Anterior cingulate cortex (tissue), 58 donors: ENCODE results near the gene GNG7.

ENCODE experiments used
- DNase-seq, 58 donors: peaks; one replicate each; lab custom pipeline; 2025; lab: John Stamatoyannopoulos, UW

The GNG7 gene

DNA sequence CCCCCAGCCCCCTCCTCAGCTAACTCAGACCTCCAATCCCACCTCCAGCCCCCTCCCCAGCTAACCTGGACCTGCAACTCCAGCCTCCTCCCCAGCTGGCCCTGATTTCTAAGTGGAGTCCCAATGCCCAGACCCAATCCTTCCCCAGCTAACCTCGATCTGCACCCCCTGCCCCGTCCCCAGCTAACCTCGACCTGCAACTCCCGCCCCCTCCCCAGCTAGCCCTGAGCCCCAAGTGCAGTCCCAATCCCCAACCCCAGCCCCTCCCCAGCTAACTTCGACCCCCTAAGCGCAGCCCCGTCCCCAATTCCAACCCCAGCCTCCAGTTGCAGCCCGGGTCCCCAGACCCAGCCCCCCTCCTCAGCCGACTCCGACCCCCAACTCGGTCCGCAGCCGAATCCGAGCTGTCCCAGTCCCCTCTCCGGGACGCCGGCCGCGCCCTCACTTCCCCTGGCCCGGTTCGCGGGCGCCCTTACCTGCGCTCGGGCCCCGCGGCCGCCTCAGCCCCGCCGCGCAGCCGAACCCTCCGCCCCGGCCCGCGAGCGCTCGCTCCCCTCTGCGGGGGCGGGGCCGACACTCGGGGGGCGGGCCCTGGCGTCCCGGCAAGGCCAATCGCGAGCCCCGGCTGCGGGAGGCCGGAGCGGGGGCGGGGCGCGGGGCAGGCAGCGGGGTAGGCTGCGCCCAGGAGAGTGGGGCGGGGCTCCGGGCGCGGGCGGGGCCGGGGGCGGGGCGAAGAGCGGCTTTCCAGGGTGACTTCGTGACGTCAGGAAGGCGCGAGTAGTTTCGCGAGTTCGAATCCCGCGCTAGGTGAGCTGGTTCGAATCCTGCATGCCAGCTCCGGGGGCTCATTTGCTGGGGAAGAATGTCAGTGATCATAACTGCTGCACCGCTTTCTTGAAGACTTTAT, at the start of gene GNG7:
GNG7 (minus strand) TSS at position 525 of the 907 bp plus-strand sequence. CDS start 182,006 bp downstream, outside the sequence.
- DNase-seq: peak in 57 of 58 donors; percentile 36 to 97 (median 90)

GRCh38 chr19:2751438-2751830, 48.9 kb upstream of the GNG7 start:
- no peak for DNase-seq

- peak in 6 of 58 donors; percentile 11 to 25 (median 16) for DNase-seq
These were observed 48.4 kb upstream of the GNG7 start for GRCh38 chr19:2750808-2751437.

GRCh38 chr19:2747349-2747748, 44.9 kb upstream of the GNG7 start:
- DNase-seq: no peak

GRCh38 chr19:2744113-2744512, 41.6 kb upstream of the GNG7 start:
- DNase-seq: no peak

DNA sequence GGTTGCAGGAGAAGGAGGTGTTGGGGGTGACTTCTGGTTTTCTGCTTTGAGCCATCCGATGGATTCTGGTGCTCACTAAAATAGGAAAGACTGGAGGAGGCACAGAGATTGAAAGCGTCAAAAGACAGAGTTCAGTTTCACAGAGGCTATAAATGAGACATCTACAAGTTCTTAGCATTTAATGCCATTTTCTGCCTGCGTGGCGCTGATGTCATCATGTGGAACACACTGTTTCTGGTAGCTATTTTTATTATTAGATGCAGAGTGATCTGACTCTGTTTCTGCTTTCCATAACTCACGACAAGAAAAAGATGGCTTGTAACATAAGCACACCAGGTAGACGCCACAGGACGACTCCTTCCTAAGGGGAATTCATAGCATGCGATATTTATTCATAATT, 40.6 kb upstream of the GNG7 start:
- DNase-seq: peak in 22 of 58 donors; percentile 3 to 57 (median 36)

- no peak for DNase-seq
These were observed 37.8 kb upstream of the GNG7 start for GRCh38 chr19:2740314-2740656.

- DNase-seq: peak; percentile 66 to 99 (median 95)
These were observed 37.3 kb upstream of the GNG7 start, which contains the start of gene SLC39A3 for GRCh38 chr19:2739602-2740313. Gene SLC39A3 (minus strand): TSS chr19:2740017. CDS start chr19:2737257, 2,760 bp downstream.

DNA sequence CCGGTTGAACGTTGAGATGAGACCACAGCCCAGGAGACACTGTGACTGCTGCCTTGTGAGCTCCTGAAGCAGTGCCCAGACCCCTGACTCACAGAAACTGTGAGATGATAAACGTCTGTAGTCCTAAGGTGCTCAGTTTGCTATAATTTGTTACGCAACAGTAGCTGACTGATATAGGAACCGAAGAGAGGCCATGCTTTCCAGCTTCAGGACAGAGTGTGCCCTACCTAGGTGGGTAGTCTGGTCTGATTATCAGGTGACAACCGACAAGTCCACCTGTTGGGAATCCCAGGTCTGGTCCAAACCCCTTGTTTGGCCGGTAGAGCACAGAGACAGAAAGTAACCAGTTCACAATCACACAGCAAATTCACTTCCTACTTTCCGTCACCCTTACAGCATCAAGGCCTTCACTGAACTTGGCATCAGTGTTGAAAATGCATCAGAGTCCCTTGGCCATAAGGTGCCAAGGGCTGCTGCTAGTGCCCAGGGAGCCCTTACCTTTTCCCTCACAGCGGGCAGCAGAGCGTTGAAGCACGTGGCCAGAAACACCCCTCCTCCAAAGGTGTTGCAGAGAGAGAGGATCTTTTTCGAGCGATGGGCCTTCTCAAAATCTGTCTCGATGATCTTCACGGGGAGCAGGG, 34.2 kb upstream of the GNG7 start:
- DNase-seq: no peak

DNA sequence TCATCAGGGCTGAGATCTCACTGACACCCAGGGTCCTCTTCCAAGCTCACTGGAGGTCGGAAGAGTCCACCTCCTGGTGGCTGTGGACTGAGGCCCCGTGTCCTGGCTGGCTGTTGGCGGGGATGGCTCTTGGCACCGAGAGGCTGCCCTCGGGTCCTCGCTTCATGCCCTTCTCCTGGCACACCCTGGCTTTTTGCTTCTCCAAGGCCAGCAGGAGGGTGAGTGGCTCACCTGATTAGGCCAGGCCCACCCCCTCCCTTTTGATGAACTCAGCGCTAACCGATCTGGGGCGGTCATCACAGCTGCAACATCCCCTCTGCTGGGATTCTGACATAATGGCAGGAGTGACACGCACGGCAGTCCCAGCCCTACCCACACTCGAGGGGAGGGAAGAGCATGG, 32.9 kb upstream of the GNG7 start:
- DNase-seq: no peak

- DNase-seq: no peak
These were observed 32.2 kb upstream of the GNG7 start for GRCh38 chr19:2734589-2735288.

DNA sequence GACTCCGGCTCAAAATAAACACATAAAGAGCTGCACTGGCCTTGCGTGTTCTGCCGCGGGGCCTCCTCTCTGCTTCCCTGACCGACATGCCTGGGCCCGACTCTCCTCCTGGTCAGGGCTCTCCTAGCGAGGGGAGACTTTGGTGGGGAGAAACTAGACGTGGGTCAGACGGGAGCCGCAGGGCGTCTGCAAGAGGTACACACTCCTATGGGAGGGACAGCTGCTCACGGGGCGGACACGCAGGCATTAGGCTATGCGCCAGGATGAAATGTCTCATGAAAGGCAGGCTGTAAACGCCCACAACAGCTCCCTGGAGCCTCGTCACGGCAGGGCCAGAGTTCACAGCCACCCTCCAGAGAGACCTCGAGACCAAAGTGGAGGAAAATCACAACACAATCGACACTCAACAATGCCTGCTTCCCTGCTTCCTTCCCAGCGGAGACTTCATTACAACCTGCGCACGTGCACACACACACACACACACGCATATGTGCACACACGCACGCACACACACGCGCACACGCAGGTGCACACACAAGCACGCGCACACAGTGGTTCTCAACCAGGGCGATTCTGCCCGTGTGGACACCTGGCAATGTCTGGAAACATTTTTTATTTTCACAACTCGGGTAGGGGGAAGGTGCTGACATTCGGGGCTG, 31.6 kb upstream of the GNG7 start:
- peak in 3 of 58 donors; percentile 12 to 14 (median 13) for DNase-seq

DNA sequence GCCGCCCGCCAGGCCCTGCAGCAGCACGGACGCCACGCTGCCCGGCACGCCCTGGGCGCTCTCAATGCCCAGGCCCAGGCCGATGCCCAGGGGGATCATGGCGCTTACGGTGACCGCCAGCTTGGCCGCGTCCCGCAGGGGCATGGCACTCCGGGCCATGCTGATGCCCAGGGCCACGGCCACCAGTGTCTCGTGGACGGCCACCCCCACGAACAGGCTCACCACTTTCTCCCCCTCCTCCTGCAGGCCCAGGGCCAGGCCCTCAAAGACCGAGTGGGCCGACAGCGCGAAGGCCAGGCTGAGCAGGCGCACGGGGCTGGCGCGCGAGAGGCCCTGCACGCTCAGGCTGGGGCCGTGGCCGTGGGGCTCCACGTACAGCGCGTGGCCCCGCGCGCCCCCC, 30.4 kb upstream of the GNG7 start:
- no peak for DNase-seq

- DNase-seq: no peak
These were observed 29.7 kb upstream of the GNG7 start for GRCh38 chr19:2732157-2732725.

DNA sequence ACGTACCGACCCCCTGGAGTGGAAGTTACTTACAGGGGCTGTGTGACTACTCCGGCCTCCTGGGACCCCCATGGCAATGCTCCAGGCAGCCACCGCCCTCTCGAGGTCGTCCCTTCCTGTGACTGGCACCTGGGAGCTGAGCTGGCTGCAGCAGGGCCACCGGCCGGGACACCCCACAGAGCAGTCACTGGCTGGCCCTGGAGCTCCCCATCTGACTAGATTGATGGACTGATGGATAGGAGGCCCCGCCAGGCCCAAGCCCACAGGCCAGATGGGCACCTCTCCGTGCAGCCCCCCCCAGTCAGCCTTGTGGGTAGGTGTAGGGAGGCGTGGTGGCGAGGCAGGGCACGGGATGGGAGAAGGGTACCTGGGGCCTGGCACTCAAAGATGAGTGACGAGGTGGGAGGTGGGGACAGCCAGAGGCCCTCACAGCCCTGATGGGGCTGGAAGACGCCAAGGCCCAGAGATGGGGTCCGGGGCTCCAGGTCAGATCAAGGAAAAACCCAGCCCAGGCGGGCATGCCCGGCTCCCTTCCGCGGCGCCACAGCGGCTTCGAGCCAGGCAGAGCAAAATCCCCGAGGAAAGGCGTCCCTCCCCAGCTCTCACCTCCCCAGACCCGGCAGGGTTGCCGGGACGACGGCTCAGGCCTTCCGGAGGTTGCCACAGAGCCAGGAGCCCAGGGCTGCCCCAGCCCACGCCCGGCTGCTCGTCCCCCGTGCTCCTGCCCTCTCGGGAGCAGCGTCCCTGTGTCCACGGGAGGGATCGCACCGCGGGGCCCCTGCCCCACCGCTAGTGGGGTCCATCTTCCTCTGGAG, 28.9 kb upstream of the GNG7 start:
- no peak for DNase-seq

DNA sequence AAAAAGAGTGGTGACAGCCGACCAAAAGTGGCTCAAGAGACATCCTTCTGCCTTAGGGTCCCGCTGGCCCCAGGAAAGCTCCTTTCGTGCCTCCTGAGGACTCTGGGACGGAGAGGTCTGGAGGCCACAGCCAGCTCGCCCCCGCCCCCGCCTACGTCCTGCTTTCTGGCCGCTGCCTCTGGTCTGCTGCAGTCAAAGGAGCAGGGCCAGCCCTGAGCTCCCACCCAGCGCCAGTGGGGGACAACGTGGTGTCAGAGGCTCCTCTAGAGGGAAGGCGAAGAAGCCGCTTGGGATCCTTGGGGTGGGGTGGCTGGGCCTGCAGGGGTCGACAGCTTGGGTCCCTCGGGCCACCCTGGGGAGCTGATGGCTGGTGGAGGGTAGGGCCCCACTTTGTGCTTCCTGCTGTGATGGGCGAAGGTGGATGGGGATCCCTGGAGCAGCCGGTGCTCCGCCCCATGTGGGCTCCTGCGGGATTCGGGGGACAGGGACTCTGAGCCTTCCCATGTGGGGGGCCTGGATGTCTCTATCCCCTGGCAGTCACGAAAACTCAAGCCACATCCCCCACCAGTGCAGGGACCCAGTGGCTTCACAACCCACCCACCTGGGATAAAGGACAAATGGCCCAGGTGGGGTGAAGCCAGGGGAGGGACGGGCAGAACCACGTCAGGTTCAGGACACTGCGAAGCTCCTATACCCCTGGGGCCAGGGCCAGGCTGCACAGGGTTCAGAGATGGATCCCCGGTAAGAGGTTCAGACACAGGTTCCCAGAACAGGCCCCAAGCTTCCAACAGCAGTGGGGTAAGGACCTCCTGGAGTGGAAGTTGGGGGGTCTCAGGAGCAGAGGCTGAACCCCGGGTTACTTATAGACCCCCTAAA, 27.7 kb upstream of the GNG7 start:
- no peak for DNase-seq

- no peak for DNase-seq
These were observed 26.4 kb upstream of the GNG7 start for GRCh38 chr19:2728783-2729387.
